GM23338 (cell line): Measurements from ENCODE around the gene PRTFDC1. TPM values are rescaled to one million over a fixed set of nuclear protein-coding genes. Genes with fewer than 3 reads are reported as not detected.

Experiments
- ATAC-seq: fragments of 200-7000 bp; cut with Tn5 transposase; 3 replicates; pipeline ENCODE4 v1.9.1; 2020
- DNase-seq: peaks from one replicate; pipeline ENCODE4 v3.0.0-alpha.2; 2015; ENCODE audit warnings: low spot score
- H2AFZ ChIP-seq: fragments of 200-600 bp; sonication (generic); 2 replicates; pipeline ENCODE4 v1.8.0; 2016; ENCODE audit warnings: antibody characterized with exemption, mild to moderate bottlenecking, moderate library complexity
- H3F3A ChIP-seq: fragments of 200-600 bp; sonication (generic); replicated peaks from 2 replicates; pipeline ENCODE4 v1.8.0; 2017; ENCODE audit warnings: antibody characterized with exemption, mixed run types, low read depth
- H3K27ac ChIP-seq: fragments of 200-600 bp; sonication (generic); 2 replicates; pipeline ENCODE4 v1.6.1; 2016; ENCODE audit warnings: low read depth
- H3K27me3 ChIP-seq: fragments of 200-600 bp; sonication (generic); 2 replicates; pipeline ENCODE4 v1.8.0; 2016; ENCODE audit warnings: mild to moderate bottlenecking, mixed run types, moderate library complexity; ENCODE audit not compliant: insufficient read depth
- H3K36me3 ChIP-seq: fragments of 200-600 bp; sonication (generic); 2 replicates; pipeline ENCODE4 v1.8.0; 2016; ENCODE audit warnings: mild to moderate bottlenecking; ENCODE audit not compliant: insufficient read depth
- H3K4me1 ChIP-seq: fragments of 200-600 bp; sonication (generic); 2 replicates; pipeline ENCODE4 v1.8.0; 2016; ENCODE audit warnings: mild to moderate bottlenecking, moderate library complexity; ENCODE audit not compliant: insufficient read depth
- H3K4me2 ChIP-seq: fragments of 200-600 bp; sonication (generic); 2 replicates; pipeline ENCODE4 v1.7.1; 2017; ENCODE audit warnings: mixed run types
- H3K4me3 ChIP-seq: fragments of 200-600 bp; sonication (generic); 2 replicates; pipeline ENCODE4 v1.6.1; 2016; ENCODE audit warnings: mixed run types
- H3K79me2 ChIP-seq: fragments of 200-600 bp; sonication (generic); replicated peaks from 2 replicates; pipeline ENCODE4 v1.8.0; 2017; ENCODE audit warnings: mild to moderate bottlenecking; ENCODE audit not compliant: insufficient read depth
- H3K9me2 ChIP-seq: fragments of 200-600 bp; sonication (generic); 2 replicates; pipeline ENCODE4 v1.8.0; 2017; ENCODE audit not compliant: insufficient read depth
- H4K20me1 ChIP-seq: fragments of 200-600 bp; sonication (generic); replicated peaks from 2 replicates; pipeline ENCODE4 v1.8.0; 2017; ENCODE audit warnings: mild to moderate bottlenecking; ENCODE audit not compliant: insufficient read depth
- H3K27ac Mint-ChIP-seq: 2 replicates; pipeline ENCODE4 v1.8.0; 2020; ENCODE audit warnings: inconsistent platforms, mild to moderate bottlenecking, moderate library complexity, mixed read lengths
- H3K27me3 Mint-ChIP-seq: 3 replicates; pipeline ENCODE4 v1.8.0; 2022; ENCODE audit warnings: low read depth, mild to moderate bottlenecking, moderate library complexity, mixed read lengths, inconsistent platforms; ENCODE audit not compliant: insufficient read depth, poor library complexity
- H3K36me3 Mint-ChIP-seq: 3 replicates; pipeline ENCODE4 v1.8.0; 2021; ENCODE audit warnings: low read depth, mild to moderate bottlenecking, inconsistent platforms, moderate library complexity, mixed read lengths
- H3K4me1 Mint-ChIP-seq: 3 replicates; pipeline ENCODE4 v1.8.0; 2020; ENCODE audit warnings: mild to moderate bottlenecking, inconsistent platforms, mixed read lengths
- H3K4me3 Mint-ChIP-seq: 3 replicates; pipeline ENCODE4 v1.8.0; 2021; ENCODE audit warnings: moderate library complexity, mild to moderate bottlenecking, inconsistent platforms, mixed read lengths
- H3K9me3 Mint-ChIP-seq: 3 replicates; pipeline ENCODE4 v1.8.0; 2020; ENCODE audit warnings: moderate library complexity, mild to moderate bottlenecking, inconsistent platforms, mixed read lengths
- CREB1 ChIP-seq: fragments of 250-450 bp; sonication (Bioruptor Pico); IDR thresholded peaks from 2 replicates; pipeline ENCODE4 v1.5.0; 2020; ENCODE audit warnings: low read depth, mild to moderate bottlenecking, moderate library complexity
- EZH2phosphoT487 ChIP-seq: fragments of 200-600 bp; sonication (generic); IDR thresholded peaks from one replicate; pipeline ENCODE4 v1.8.1; 2018; ENCODE audit warnings: antibody characterized with exemption; ENCODE audit not compliant: unreplicated experiment
- NANOG ChIP-seq: IDR thresholded peaks from 2 replicates; pipeline ENCODE4 v1.6.1; 2016; ENCODE audit warnings: antibody characterized with exemption, borderline replicate concordance
- POLR2AphosphoS5 ChIP-seq: IDR thresholded peaks from 2 replicates; pipeline ENCODE4 v1.6.1; 2016; ENCODE audit warnings: antibody characterized with exemption, low read depth
- STAT1 ChIP-seq: IDR thresholded peaks from one replicate; pipeline ENCODE4 v1.6.1; 2016; ENCODE audit warnings: antibody characterized with exemption; ENCODE audit not compliant: unreplicated experiment
- ZNF114 ChIP-seq: fragments of 250-450 bp; sonication (Bioruptor Pico); IDR thresholded peaks from 2 replicates; pipeline ENCODE4 v1.5.0; 2020; ENCODE audit warnings: mild to moderate bottlenecking, moderate library complexity
- ZNF331 ChIP-seq: fragments of 250-450 bp; sonication (Bioruptor Pico); IDR thresholded peaks from 2 replicates; pipeline ENCODE4 v1.5.0; 2020; ENCODE audit warnings: low read depth, mild to moderate bottlenecking, moderate library complexity
- polyA plus RNA-seq: library from polyadenylated mRNA; unstranded; fragments of >200 nt; fragmentation: Nextera tagmentation; extraction: Ambion mirVana; gene quantifications from 2 replicates; pipeline ENCODE4 v1.2.1, GENCODE V29; 2016
- total RNA-seq: library from RNA; depleted of rRNA; stranded (reverse); fragments of >200 nt; shearing (Covaris generic); gene quantifications from 2 replicates; pipeline ENCODE4 v1.2.3, GENCODE V29; 2014
- TF ChIP-seq, protein P1 (sequence below), 2 experiments: fragments of 200-600 bp in 1 of 2; sonication (generic) in 1 of 2; conservative IDR thresholded peaks; 2 replicates each; pipeline versions ENCODE4 v1.5.1 to v1.6.1; 2016 to 2017; ENCODE audit warnings: antibody characterized with exemption in 2 of 2, low read depth in 2 of 2, mild to moderate bottlenecking in 2 of 2, moderate library complexity in 1 of 2
- TF ChIP-seq, protein P2 (sequence below): IDR thresholded peaks from 2 replicates; pipeline ENCODE4 v1.6.1; 2016; ENCODE audit warnings: antibody characterized with exemption
- TF ChIP-seq, protein P3 (sequence below): fragments of 250-450 bp; sonication (Bioruptor Pico); IDR thresholded peaks from 2 replicates; pipeline ENCODE4 v1.5.0; 2020; ENCODE audit warnings: mild to moderate bottlenecking, moderate library complexity

The PRTFDC1 gene
- total and polyA plus RNA-seq, 2 experiments from 2014 or later, result 7.9 to 9.1 TPM

DNA sequence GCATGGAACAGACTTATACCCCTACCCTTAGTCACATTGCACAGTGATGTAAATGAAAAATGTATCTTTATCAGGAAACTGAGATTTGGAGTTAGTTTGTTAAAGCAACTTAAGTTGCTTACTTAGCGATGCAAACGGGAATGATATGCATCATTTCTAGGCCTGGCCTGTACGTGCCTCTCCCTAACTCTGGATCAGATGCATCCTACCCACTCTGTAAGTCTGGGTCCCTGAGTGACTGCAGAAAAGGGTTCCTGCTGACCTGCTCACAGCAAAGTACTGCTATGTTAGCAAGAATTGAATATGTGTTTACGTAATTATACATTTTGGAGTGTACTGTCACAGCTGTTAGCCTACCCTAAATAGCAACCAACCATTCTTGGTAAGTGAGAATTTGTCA lies 30.7 kb upstream of the PRTFDC1 start:
- H3K4me3 ChIP-seq, result no peak overlapping the region
- ATAC-seq, result no peak
- H3K4me2 ChIP-seq, result no peak overlapping the region
- Mint-ChIP-seq H3K27me3 (peaks cover 2% of the 10 kb centered on the region), H3K4me1 (peaks cover 3% of the 10 kb centered on the region; the same call in 2 of the 3 replicates), H3K27ac (no peak overlapping the region), H3K4me3 (no peak overlapping the region), H3K9me3 (no peaks in the 10 kb centered on the region; the same call in 2 of the 3 replicates), H3K36me3 (no peaks in the 10 kb centered on the region)
- no peaks in the 10 kb centered on the region for H3K27me3 ChIP-seq
- H4K20me1 ChIP-seq, result no peaks in the 10 kb centered on the region
- H3K27ac ChIP-seq, result no peak overlapping the region
- peaks cover 8% of the 10 kb centered on the region; the same call in 1 of the 2 replicates for H3K9me2 ChIP-seq
- DNase-seq, result no peak
- TF ChIP-seq STAT1 (no peak), EZH2phosphoT487 (no peak), POLR2AphosphoS5 (no peak), NANOG (no peak), ZNF114 (no peak), ZNF331 (CRISPR knock-in tag) (no peak), CREB1 (CRISPR knock-in tag) (no peak)
- TF ChIP-seq, protein P1, sequence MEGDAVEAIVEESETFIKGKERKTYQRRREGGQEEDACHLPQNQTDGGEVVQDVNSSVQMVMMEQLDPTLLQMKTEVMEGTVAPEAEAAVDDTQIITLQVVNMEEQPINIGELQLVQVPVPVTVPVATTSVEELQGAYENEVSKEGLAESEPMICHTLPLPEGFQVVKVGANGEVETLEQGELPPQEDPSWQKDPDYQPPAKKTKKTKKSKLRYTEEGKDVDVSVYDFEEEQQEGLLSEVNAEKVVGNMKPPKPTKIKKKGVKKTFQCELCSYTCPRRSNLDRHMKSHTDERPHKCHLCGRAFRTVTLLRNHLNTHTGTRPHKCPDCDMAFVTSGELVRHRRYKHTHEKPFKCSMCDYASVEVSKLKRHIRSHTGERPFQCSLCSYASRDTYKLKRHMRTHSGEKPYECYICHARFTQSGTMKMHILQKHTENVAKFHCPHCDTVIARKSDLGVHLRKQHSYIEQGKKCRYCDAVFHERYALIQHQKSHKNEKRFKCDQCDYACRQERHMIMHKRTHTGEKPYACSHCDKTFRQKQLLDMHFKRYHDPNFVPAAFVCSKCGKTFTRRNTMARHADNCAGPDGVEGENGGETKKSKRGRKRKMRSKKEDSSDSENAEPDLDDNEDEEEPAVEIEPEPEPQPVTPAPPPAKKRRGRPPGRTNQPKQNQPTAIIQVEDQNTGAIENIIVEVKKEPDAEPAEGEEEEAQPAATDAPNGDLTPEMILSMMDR (conservative IDR thresholded peaks at IDR 0.05; ENCODE audit: low read depth in 2 of 2), result no peak
- TF ChIP-seq, protein P2, sequence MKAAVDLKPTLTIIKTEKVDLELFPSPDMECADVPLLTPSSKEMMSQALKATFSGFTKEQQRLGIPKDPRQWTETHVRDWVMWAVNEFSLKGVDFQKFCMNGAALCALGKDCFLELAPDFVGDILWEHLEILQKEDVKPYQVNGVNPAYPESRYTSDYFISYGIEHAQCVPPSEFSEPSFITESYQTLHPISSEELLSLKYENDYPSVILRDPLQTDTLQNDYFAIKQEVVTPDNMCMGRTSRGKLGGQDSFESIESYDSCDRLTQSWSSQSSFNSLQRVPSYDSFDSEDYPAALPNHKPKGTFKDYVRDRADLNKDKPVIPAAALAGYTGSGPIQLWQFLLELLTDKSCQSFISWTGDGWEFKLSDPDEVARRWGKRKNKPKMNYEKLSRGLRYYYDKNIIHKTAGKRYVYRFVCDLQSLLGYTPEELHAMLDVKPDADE, result no peak
- TF ChIP-seq, protein P3, sequence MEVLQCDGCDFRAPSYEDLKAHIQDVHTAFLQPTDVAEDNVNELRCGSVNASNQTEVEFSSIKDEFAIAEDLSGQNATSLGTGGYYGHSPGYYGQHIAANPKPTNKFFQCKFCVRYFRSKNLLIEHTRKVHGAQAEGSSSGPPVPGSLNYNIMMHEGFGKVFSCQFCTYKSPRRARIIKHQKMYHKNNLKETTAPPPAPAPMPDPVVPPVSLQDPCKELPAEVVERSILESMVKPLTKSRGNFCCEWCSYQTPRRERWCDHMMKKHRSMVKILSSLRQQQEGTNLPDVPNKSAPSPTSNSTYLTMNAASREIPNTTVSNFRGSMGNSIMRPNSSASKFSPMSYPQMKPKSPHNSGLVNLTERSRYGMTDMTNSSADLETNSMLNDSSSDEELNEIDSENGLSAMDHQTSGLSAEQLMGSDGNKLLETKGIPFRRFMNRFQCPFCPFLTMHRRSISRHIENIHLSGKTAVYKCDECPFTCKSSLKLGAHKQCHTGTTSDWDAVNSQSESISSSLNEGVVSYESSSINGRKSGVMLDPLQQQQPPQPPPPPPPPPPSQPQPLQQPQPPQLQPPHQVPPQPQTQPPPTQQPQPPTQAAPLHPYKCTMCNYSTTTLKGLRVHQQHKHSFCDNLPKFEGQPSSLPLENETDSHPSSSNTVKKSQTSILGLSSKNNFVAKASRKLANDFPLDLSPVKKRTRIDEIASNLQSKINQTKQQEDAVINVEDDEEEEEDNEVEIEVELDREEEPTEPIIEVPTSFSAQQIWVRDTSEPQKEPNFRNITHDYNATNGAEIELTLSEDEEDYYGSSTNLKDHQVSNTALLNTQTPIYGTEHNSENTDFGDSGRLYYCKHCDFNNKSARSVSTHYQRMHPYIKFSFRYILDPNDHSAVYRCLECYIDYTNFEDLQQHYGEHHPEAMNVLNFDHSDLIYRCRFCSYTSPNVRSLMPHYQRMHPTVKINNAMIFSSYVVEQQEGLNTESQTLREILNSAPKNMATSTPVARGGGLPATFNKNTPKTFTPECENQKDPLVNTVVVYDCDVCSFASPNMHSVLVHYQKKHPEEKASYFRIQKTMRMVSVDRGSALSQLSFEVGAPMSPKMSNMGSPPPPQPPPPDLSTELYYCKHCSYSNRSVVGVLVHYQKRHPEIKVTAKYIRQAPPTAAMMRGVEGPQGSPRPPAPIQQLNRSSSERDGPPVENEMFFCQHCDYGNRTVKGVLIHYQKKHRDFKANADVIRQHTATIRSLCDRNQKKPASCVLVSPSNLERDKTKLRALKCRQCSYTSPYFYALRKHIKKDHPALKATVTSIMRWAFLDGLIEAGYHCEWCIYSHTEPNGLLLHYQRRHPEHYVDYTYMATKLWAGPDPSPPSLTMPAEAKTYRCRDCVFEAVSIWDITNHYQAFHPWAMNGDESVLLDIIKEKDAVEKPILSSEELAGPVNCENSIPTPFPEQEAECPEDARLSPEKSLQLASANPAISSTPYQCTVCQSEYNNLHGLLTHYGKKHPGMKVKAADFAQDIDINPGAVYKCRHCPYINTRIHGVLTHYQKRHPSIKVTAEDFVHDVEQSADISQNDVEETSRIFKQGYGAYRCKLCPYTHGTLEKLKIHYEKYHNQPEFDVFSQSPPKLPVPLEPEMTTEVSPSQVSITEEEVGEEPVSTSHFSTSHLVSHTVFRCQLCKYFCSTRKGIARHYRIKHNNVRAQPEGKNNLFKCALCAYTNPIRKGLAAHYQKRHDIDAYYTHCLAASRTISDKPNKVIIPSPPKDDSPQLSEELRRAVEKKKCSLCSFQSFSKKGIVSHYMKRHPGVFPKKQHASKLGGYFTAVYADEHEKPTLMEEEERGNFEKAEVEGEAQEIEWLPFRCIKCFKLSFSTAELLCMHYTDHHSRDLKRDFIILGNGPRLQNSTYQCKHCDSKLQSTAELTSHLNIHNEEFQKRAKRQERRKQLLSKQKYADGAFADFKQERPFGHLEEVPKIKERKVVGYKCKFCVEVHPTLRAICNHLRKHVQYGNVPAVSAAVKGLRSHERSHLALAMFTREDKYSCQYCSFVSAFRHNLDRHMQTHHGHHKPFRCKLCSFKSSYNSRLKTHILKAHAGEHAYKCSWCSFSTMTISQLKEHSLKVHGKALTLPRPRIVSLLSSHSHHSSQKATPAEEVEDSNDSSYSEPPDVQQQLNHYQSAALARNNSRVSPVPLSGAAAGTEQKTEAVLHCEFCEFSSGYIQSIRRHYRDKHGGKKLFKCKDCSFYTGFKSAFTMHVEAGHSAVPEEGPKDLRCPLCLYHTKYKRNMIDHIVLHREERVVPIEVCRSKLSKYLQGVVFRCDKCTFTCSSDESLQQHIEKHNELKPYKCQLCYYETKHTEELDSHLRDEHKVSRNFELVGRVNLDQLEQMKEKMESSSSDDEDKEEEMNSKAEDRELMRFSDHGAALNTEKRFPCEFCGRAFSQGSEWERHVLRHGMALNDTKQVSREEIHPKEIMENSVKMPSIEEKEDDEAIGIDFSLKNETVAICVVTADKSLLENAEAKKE (CRISPR knock-in tag), result no peak
- no peaks in the 10 kb centered on the region for H3K4me1 ChIP-seq
- no peaks in the 10 kb centered on the region for H3F3A ChIP-seq
- no peaks in the 10 kb centered on the region for H3K36me3 ChIP-seq
- H2AFZ ChIP-seq, result no peak overlapping the region
- no peaks in the 10 kb centered on the region for H3K79me2 ChIP-seq
